SU-DHL-6 (cell line): ENCODE measurements around the gene DGKA.

Experiments
- H2AFZ ChIP-seq: fragments of 200-600 bp; sonication (generic); 2 replicates; pipeline ENCODE4 v1.6.1; 2014; ENCODE audit warnings: low read depth, mild to moderate bottlenecking, moderate library complexity, mixed read lengths, antibody characterized with exemption, low read length; ENCODE audit not compliant: severe bottlenecking
- H3F3A ChIP-seq: fragments of 200-600 bp; shearing (Covaris generic); 2 replicates; pipeline ENCODE4 v1.6.0; 2016; ENCODE audit warnings: antibody characterized with exemption, mild to moderate bottlenecking; ENCODE audit not compliant: insufficient read depth
- H3K27ac ChIP-seq: fragments of 200-600 bp; sonication (generic); 2 replicates; pipeline ENCODE4 v1.5.1; 2016; ENCODE audit warnings: low read depth, mild to moderate bottlenecking, low read length, moderate library complexity, mixed read lengths
- H3K27me3 ChIP-seq: fragments of 200-600 bp; sonication (generic), shearing (Covaris generic); 2 replicates; pipeline ENCODE4 v1.6.0; 2014; ENCODE audit warnings: mild to moderate bottlenecking, low read length
- H3K36me3 ChIP-seq: fragments of 200-600 bp; sonication (generic); 2 replicates; pipeline ENCODE4 v1.6.1; 2014; ENCODE audit warnings: mild to moderate bottlenecking, low read length, mixed read lengths
- H3K4me2 ChIP-seq: fragments of 300-600, 200-600 bp; shearing (Covaris generic), sonication (generic); 2 replicates; pipeline ENCODE4 v1.6.0; 2014; ENCODE audit warnings: low read length, low read depth, mild to moderate bottlenecking; ENCODE audit not compliant: poor library complexity, severe bottlenecking
- H3K4me3 ChIP-seq: fragments of 200-600 bp; sonication (generic); 2 replicates; pipeline ENCODE4 v1.5.1; 2014; ENCODE audit warnings: antibody characterized with exemption, low read length, mild to moderate bottlenecking, mixed read lengths; ENCODE audit not compliant: insufficient read depth, poor library complexity, severe bottlenecking
- H3K79me2 ChIP-seq: fragments of 200-600 bp; sonication (generic); 2 replicates; pipeline ENCODE4 v1.6.1; 2014; ENCODE audit warnings: mild to moderate bottlenecking, low read length, moderate library complexity; ENCODE audit not compliant: insufficient read depth
- H3K9ac ChIP-seq: fragments of 200-600 bp; sonication (generic); 2 replicates; pipeline ENCODE4 v1.7.0; 2014; ENCODE audit warnings: mild to moderate bottlenecking, low read length
- H3K9me2 ChIP-seq: fragments of 200-600 bp; sonication (generic); replicated peaks from 2 replicates; pipeline ENCODE4 v1.6.1; 2014; ENCODE audit warnings: low read length; ENCODE audit not compliant: insufficient read depth
- H3K9me3 ChIP-seq: fragments of 200-600 bp; sonication (generic); 2 replicates; pipeline ENCODE4 v1.6.1; 2014; ENCODE audit warnings: low read length, mixed read lengths; ENCODE audit not compliant: insufficient read depth
- H4K20me1 ChIP-seq: fragments of 200-600 bp; sonication (generic); 2 replicates; pipeline ENCODE4 v1.6.1; 2014; ENCODE audit warnings: low read depth, mild to moderate bottlenecking, antibody characterized with exemption, low read length, moderate library complexity, mixed read lengths
- EZH2phosphoT487 ChIP-seq: fragments of 200-600 bp; sonication (generic), shearing (Covaris generic); conservative IDR thresholded peaks from 2 replicates; pipeline ENCODE4 v1.6.1; 2018; ENCODE audit warnings: mild to moderate bottlenecking, antibody characterized with exemption, low read length, moderate library complexity, mixed read lengths
- TF ChIP-seq, protein P1 (sequence below): fragments of 200-600 bp; sonication (generic); IDR thresholded peaks from one replicate; pipeline ENCODE4 v1.5.1; 2017; ENCODE audit warnings: antibody characterized with exemption, mild to moderate bottlenecking, low read length, moderate library complexity; ENCODE audit not compliant: insufficient read depth, poor library complexity, severe bottlenecking

Gene DGKA

DNA sequence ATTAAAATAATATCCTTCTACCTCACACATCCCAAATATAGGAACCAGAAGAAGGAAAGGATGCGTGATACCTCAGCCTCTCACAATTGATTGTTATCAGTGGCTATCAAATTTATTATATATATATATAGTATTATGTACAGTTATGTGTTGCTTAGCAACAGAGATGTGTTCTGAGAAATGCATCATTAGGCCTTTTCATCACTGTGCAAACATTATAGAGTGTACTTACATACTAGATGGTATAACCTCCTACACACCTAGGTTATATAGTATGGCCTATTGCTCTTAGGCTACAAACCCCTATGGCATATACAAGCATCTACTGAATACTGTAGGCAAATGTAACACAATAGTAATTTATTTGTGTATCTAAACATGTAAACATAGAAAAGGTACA lies 37.2 kb upstream of the DGKA start:
- H3K36me3 ChIP-seq, result no peaks in the 10 kb centered on the region
- no peak overlapping the region for H3K4me2 ChIP-seq
- H3F3A ChIP-seq, result 0 out of 2 replicates have a peak, but pooled peaks cover 1% of the 10 kb centered on the region
- H2AFZ ChIP-seq, result no peak overlapping the region
- H3K9me3 ChIP-seq, result no peaks in the 10 kb centered on the region
- no peaks in the 10 kb centered on the region for H3K79me2 ChIP-seq
- no peaks in the 10 kb centered on the region for H3K9me2 ChIP-seq
- H4K20me1 ChIP-seq, result no peaks in the 10 kb centered on the region
- TF ChIP-seq, protein P1, sequence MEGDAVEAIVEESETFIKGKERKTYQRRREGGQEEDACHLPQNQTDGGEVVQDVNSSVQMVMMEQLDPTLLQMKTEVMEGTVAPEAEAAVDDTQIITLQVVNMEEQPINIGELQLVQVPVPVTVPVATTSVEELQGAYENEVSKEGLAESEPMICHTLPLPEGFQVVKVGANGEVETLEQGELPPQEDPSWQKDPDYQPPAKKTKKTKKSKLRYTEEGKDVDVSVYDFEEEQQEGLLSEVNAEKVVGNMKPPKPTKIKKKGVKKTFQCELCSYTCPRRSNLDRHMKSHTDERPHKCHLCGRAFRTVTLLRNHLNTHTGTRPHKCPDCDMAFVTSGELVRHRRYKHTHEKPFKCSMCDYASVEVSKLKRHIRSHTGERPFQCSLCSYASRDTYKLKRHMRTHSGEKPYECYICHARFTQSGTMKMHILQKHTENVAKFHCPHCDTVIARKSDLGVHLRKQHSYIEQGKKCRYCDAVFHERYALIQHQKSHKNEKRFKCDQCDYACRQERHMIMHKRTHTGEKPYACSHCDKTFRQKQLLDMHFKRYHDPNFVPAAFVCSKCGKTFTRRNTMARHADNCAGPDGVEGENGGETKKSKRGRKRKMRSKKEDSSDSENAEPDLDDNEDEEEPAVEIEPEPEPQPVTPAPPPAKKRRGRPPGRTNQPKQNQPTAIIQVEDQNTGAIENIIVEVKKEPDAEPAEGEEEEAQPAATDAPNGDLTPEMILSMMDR, result no peak
- no peak for TF ChIP-seq EZH2phosphoT487
- no peaks in the 10 kb centered on the region for H3K27me3 ChIP-seq
- H3K27ac ChIP-seq, result no peak overlapping the region
- no peak overlapping the region for H3K9ac ChIP-seq
- H3K4me3 ChIP-seq, result no peak overlapping the region

DNA sequence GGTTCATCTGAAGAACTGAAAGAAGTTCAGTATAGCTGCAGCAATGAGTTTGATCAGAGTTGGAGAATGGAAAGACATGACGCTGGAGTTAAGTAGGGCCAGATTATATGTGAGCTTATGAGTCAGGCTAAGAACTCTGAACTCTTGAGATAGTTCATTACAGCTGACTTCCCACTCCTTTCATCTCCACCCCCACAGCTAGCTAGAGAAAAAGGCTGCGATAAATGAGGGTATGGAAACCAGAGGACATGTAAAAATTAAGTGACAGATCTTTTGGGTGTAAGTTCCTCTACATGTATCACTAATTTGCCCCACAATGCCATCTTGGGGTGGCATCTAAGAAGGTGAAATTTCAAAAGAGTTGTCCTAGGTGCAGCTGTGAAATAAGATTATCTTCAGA lies 31.9 kb upstream of the DGKA start:
- 0 out of 2 replicates have a peak, but pooled peaks cover 4% of the 10 kb centered on the region for H3K36me3 ChIP-seq
- peaks cover 9% of the 10 kb centered on the region; the same call in 1 of the 2 replicates for H3F3A ChIP-seq
- TF ChIP-seq, protein P1, result no peak
- TF ChIP-seq EZH2phosphoT487, result no peak
- no peak overlapping the region for H3K9ac ChIP-seq
- H3K9me3 ChIP-seq, result no peaks in the 10 kb centered on the region
- no peaks in the 10 kb centered on the region for H4K20me1 ChIP-seq
- no peaks in the 10 kb centered on the region for H3K27me3 ChIP-seq
- H3K9me2 ChIP-seq, result no peaks in the 10 kb centered on the region
- H3K4me2 ChIP-seq, result no peak overlapping the region
- H3K27ac ChIP-seq, result no peak overlapping the region
- no peak overlapping the region for H2AFZ ChIP-seq
- no peak overlapping the region for H3K4me3 ChIP-seq
- no peaks in the 10 kb centered on the region for H3K79me2 ChIP-seq

DNA sequence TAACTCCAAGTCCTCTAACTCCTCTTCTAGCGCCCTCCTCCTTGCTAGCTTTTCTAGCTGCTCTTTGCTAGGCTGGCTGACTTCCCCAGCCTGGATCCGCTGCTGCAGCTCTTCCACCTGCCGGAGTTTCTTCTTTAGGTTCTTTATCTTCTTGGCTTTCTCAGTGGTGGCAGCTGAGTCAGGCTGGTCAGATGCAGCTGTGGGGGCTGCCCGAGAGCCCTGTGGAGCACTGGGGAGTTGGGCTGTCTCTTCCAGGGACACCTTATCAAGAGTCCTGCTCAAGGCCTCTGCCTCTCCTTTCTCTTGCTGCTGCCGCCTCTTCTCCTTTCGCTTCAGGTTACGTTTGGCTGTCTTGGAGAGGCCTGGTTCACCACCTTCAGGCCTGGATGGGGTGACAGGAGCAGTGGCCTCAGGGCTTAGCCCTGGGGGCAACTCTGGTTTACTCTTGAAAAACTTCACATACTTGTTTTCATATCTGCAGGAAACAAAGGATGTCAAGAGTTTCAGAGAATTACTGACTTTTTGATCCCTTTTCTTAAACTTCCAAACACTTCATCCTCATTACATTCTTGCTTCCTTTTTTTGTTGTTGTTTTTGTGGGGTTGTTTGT lies 29.0 kb upstream of the DGKA start:
- Histone ChIP-seq H3K9me3 (no peaks in the 10 kb centered on the region), H2AFZ (no peak overlapping the region)
- TF ChIP-seq, protein P1, result no peak
- no peak for TF ChIP-seq EZH2phosphoT487

More for the DNA sequence above, 29.0 kb upstream of the DGKA start:
- Histone ChIP-seq H3K4me2 (no peak overlapping the region), H3K27me3 (no peaks in the 10 kb centered on the region), H3K27ac (no peak overlapping the region), H3F3A (peaks cover 15% of the 10 kb centered on the region; the same call in 1 of the 2 replicates), H3K79me2 (peaks cover 6% of the 10 kb centered on the region; the same call in 1 of the 2 replicates), H3K9me2 (no peaks in the 10 kb centered on the region), H3K36me3 (0 out of 2 replicates have a peak, but pooled peaks cover 4% of the 10 kb centered on the region), H3K9ac (no peak overlapping the region), H4K20me1 (no peaks in the 10 kb centered on the region), H3K4me3 (no peak overlapping the region)
